ENCODE data around the gene DRAM2. TPM values are rescaled to one million over a fixed set of nuclear protein-coding genes. Genes with fewer than 3 reads are reported as not detected.

DRAM2 gene
- total RNA-seq, 2 donors from 2014 or later, result 49.7 to 64.9 TPM

DNA sequence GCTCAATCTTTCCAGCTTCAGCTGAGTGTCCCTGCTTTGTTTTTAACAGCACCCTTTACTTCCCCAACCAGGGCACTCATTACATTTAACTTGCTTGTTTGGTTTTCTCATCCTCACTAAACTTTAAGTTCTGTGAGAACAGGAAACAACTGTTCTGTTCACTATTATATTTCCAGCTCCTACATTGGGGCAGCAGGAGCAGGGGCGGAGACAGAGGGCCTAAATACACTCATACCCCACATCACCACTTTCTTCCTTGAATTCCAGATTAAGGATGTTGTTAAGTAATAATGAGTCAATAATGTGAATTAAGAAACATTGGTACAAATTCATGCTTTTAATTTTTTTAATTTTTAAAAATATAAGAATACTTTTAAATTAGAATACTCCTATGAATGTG, 6.0 kb downstream of the DRAM2 start:
- H3K4me1 Mint-ChIP-seq, result peaks cover 24% of the 10 kb centered on the region
- H3K9me3 Mint-ChIP-seq, result no peaks in the 10 kb centered on the region
- no peaks in the 10 kb centered on the region for H3K4me1 ChIP-seq (ENCODE audit: control insufficient read depth, insufficient read depth, low read length)
- H3K4me3 ChIP-seq (ENCODE audit: low read length), result no peak overlapping the region
- no peak overlapping the region for H3K27ac Mint-ChIP-seq
- WGBS, 2 experiments (ENCODE audit: insufficient coverage in 1 of 2, insufficient read length in 1 of 2), result 100% methylated on average over 1 of the region's 1 CpG; no CpG with 5 or more reads in 1 of the 2 experiments
- TF ChIP-seq, protein P1, sequence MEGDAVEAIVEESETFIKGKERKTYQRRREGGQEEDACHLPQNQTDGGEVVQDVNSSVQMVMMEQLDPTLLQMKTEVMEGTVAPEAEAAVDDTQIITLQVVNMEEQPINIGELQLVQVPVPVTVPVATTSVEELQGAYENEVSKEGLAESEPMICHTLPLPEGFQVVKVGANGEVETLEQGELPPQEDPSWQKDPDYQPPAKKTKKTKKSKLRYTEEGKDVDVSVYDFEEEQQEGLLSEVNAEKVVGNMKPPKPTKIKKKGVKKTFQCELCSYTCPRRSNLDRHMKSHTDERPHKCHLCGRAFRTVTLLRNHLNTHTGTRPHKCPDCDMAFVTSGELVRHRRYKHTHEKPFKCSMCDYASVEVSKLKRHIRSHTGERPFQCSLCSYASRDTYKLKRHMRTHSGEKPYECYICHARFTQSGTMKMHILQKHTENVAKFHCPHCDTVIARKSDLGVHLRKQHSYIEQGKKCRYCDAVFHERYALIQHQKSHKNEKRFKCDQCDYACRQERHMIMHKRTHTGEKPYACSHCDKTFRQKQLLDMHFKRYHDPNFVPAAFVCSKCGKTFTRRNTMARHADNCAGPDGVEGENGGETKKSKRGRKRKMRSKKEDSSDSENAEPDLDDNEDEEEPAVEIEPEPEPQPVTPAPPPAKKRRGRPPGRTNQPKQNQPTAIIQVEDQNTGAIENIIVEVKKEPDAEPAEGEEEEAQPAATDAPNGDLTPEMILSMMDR (conservative IDR thresholded peaks at IDR 0.05), result no peak
- H3K27me3 Mint-ChIP-seq (ENCODE audit: insufficient read depth), result no peaks in the 10 kb centered on the region
- H3K27me3 ChIP-seq (ENCODE audit: control insufficient read depth, insufficient read depth, low read length, poor library complexity, severe bottlenecking), result no peaks in the 10 kb centered on the region
- H3K36me3 ChIP-seq (ENCODE audit: control insufficient read depth, insufficient read depth, low read length), result peaks cover 45% of the 10 kb centered on the region
- DNase-seq, result no peak
- no peak overlapping the region for H3K9ac ChIP-seq (ENCODE audit: extremely low read depth, low read length, poor library complexity, severe bottlenecking)
- no peak overlapping the region for H3K4me3 Mint-ChIP-seq
- H3K36me3 Mint-ChIP-seq (ENCODE audit: low read depth), result peaks cover 60% of the 10 kb centered on the region
- H3K27ac ChIP-seq (ENCODE audit: low read depth, low read length), result no peak overlapping the region
- peaks cover 4% of the 10 kb centered on the region for H3K9me3 ChIP-seq (ENCODE audit: control insufficient read depth, low read length)

DNA sequence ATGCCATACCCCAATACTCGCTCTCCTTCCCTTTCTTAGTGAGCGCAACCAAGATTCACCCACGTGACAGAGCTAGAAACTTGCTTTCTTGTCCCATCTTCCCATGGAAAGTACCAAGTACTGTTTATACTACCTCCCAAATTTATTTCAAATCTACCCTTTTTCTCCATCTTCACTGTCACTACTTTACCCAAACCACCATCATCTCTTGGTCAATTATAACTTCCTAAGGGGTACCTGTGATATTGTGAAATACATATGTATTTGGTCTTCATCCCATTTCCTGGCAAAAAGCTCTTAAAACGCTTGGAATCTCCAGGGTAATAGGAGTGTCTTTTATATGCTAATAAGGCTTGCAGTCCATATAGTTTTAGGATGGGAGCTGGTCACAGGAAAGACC, 8.2 kb downstream of the DRAM2 start:
- H3K27me3 ChIP-seq (ENCODE audit: control insufficient read depth, insufficient read depth, low read length, poor library complexity, severe bottlenecking), result no peaks in the 10 kb centered on the region

DNA sequence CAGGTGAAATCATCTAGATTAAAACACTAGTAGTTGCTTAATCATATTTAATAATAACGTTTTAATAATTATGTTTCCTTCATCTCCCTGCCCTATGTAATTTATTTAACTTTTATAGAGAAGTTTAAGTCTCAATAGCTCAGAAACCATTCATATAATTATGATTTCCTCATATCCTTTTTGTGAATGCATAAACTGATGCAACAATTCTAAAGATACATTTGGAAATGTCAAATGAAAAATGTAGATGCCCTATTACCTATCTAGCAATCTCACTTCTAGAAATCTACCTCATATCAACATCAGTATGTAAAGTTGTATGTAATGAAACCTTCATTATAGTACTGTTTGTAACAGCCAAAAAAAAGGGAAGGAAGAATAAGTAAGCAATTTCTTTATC, 10.5 kb downstream of the DRAM2 start:
- peaks cover 63% of the 10 kb centered on the region for H3K36me3 ChIP-seq (ENCODE audit: control insufficient read depth, insufficient read depth, low read length)

More for the DNA sequence above, 8.2 kb downstream of the DRAM2 start:
- H3K27ac ChIP-seq (ENCODE audit: low read depth, low read length), result no peak overlapping the region
- H3K4me3 Mint-ChIP-seq, result no peak overlapping the region
- H3K36me3 Mint-ChIP-seq (ENCODE audit: low read depth), result peaks cover 67% of the 10 kb centered on the region
- peaks cover 24% of the 10 kb centered on the region for H3K9me3 ChIP-seq (ENCODE audit: control insufficient read depth, low read length)
- no peak for DNase-seq
- TF ChIP-seq, protein P1 (conservative IDR thresholded peaks at IDR 0.05), result no peak
- H3K9ac ChIP-seq (ENCODE audit: extremely low read depth, low read length, poor library complexity, severe bottlenecking), result no peak overlapping the region
- H3K36me3 ChIP-seq (ENCODE audit: control insufficient read depth, insufficient read depth, low read length), result peaks cover 54% of the 10 kb centered on the region
- no peak overlapping the region for H3K27ac Mint-ChIP-seq
- 88 to 97% methylated on average over 4 of the region's 4 CpGs for WGBS, 2 experiments (ENCODE audit: insufficient coverage in 1 of 2, insufficient read length in 1 of 2)
- no peaks in the 10 kb centered on the region for H3K27me3 Mint-ChIP-seq (ENCODE audit: insufficient read depth)
- H3K4me1 Mint-ChIP-seq, result peaks cover 17% of the 10 kb centered on the region
- H3K9me3 Mint-ChIP-seq, result peaks cover 11% of the 10 kb centered on the region
- no peaks in the 10 kb centered on the region for H3K4me1 ChIP-seq (ENCODE audit: control insufficient read depth, insufficient read depth, low read length)
- H3K4me3 ChIP-seq (ENCODE audit: low read length), result no peak overlapping the region

More for the DNA sequence above, 10.5 kb downstream of the DRAM2 start:
- Histone ChIP-seq H3K27me3 (ENCODE audit: control insufficient read depth, insufficient read depth, low read length, poor library complexity, severe bottlenecking) (no peaks in the 10 kb centered on the region), H3K4me3 (ENCODE audit: low read length) (no peak overlapping the region), H3K9me3 (ENCODE audit: control insufficient read depth, low read length) (peaks cover 33% of the 10 kb centered on the region), H3K27ac (ENCODE audit: low read depth, low read length) (no peak overlapping the region), H3K4me1 (ENCODE audit: control insufficient read depth, insufficient read depth, low read length) (no peaks in the 10 kb centered on the region), H3K9ac (ENCODE audit: extremely low read depth, low read length, poor library complexity, severe bottlenecking) (no peak overlapping the region)
- WGBS, 2 experiments (ENCODE audit: insufficient coverage in 1 of 2, insufficient read length in 1 of 2), result 100% methylated on average over 1 of the region's 1 CpG; no CpG with 5 or more reads in 1 of the 2 experiments
- Mint-ChIP-seq H3K36me3 (ENCODE audit: low read depth) (peaks cover 70% of the 10 kb centered on the region), H3K27ac (no peak overlapping the region), H3K9me3 (peaks cover 14% of the 10 kb centered on the region), H3K27me3 (ENCODE audit: insufficient read depth) (no peaks in the 10 kb centered on the region), H3K4me3 (no peak overlapping the region), H3K4me1 (peaks cover 6% of the 10 kb centered on the region)
- TF ChIP-seq, protein P1 (conservative IDR thresholded peaks at IDR 0.05), result no peak
- no peak for DNase-seq
